ENCODE measurements around the gene DCAF4L1.

GRCh38 chr4:41939016-41939626 lies 42.4 kb upstream of the DCAF4L1 start:
- TF ChIP-seq CTCF (IDR thresholded peaks at IDR 0.05) (no peak), POLR2A (IDR thresholded peaks at IDR 0.05) (no peak)
